ENCODE results near the gene ALK.

- TF ChIP-seq GATA2 (IDR thresholded peaks at IDR 0.05; ENCODE audit: low read depth, low read length) (no peak), GATA3 (IDR thresholded peaks at IDR 0.05; ENCODE audit: low read depth, low read length) (no peak)
These were observed 705.4 kb downstream of the ALK start for GRCh38 chr2:29215739-29216608.
